Stimulated activated CD4-positive, alpha-beta T cell treated with anti-CD3 and anti-CD28 coated beads, TNF-alpha, amount 100 ng/mL, for 24 hours (primary cell): ENCODE results near the gene KCNAB1.

Experiments used
- DNase-seq, 3 experiments: peaks; one replicate each; pipeline ENCODE4 v3.0.0-alpha.2; 2020; ENCODE audit warnings: low read depth in 3 of 3

KCNAB1 gene

GRCh38 chr3:156368189-156368588 is 247.8 kb downstream of the KCNAB1 start:
- no peak for DNase-seq

DNA sequence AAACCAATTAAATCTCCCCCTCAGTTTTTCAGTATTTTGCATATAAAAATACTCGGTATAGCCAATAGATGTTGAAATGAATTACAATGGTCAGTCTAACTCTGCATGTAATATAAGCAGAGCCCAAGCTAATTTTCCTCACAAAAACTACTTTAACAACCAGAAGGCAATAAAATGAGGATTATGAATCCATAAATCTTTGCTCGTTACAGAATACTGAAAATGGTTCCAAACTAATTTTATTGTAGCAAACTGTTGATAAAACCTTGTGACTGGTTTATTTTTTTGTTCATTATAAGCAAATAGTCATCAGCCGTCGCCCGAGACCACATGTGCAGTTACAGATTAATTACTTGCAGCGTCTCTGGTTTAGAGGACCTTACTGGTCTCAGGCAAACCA is 251.3 kb downstream of the KCNAB1 start:
- DNase-seq: no peak

- DNase-seq: no peak
Measured at GRCh38 chr3:156373095-156373494, 252.7 kb downstream of the KCNAB1 start.

- DNase-seq: no peak
Measured at GRCh38 chr3:156373654-156374053, 253.3 kb downstream of the KCNAB1 start.

DNA sequence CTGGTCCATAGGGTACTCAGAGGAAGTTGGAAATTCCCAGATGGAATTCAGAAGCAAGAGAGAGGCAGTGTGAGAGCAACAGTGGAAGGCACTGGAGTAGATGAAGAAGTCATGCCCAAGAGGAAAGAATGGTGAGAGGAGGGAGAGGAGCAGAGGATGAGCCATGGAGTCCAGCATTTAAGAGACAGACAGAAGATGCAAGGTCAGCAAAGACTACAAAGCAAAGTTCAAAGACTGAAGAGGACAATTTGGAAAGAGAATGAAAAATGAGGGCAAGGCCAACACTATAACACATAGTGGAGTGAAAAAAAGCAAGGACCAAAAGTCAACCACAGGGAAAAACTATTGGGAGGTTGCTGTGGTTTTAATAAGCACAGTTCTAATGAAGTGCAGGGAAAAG is 255.8 kb downstream of the KCNAB1 start:
- DNase-seq: no peak

DNA sequence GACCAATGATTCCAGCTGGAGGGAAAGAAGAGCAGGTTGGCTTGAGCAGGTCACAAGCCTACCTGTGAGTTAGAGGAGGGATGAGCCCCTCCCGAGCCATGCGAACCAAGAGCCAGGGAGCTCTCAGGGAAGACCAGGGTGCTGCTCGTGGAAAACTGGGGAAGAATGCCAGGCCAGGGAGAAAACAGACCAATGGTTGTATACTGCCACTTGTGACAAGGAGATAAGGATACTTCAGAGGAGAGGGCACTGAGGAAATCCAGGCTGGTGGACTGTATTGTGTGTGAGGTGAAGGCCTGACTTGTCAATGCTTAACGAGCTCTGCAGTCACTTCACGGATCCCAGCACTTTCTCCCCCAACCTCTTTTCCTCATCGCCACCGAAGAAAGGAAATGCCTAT is 256.9 kb downstream of the KCNAB1 start:
- DNase-seq: no peak

- DNase-seq: no peak
Measured at GRCh38 chr3:156377718-156378117, 257.3 kb downstream of the KCNAB1 start.

GRCh38 chr3:156378871-156379270 is 258.5 kb downstream of the KCNAB1 start:
- DNase-seq: no peak

- DNase-seq: no peak
Measured at GRCh38 chr3:156379327-156379726, 258.9 kb downstream of the KCNAB1 start.

- DNase-seq: no peak
Measured at GRCh38 chr3:156381253-156381652, 260.9 kb downstream of the KCNAB1 start.

- no peak for DNase-seq
Measured at GRCh38 chr3:156382458-156383346, 262.3 kb downstream of the KCNAB1 start.

DNA sequence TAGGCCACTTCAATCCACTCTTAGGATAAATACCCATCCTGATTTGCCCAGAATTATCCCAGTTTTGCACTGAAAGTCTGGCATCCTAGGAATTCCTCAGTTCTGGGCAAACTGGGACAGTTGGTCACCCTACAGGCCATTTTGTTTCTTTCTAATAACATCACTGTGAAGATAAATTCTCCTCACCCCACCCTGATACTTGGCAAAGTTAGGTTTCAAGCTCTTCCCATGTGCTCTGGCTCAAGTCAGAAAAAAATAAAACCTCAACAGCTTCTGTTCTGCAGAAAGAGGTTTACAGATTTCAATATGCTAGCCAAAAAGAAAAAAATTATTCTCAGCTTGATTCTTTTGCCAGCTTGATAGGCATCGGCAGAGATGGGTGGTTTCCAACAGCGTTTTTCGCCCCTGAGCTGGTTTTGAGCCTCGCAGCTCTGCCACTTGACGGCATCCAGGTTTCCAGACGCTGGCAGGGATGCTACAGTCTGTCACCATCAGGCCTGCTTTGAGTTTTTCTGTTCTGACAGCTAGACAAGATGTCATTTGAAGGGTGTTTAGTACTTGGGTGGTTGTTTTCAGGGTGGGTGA is 263.2 kb downstream of the KCNAB1 start:
- no peak for DNase-seq

- no peak for DNase-seq
Measured at GRCh38 chr3:156388497-156389448, 268.4 kb downstream of the KCNAB1 start.

DNA sequence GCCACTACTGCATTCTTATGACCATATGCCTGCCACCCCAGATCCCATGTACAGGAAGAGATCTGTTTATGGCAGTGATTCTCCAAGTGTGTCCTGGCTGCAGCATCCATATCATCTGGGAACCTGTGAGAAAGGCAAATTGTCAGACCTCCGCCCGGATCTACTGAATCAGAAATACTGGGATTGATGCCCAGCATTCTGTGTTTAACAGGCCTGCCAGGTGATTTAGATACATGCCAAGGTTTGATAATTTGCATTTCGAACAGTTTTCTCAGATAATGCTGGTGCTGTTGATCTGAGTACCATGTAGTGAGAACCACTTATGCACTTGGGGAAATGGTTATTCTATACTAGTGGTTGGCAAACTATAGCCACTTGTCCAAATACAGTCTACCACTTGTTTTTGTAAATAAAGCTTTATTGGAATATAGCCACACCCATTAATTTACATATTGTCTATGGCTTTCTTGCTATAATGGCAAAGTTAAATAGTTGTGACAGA is 269.1 kb downstream of the KCNAB1 start:
- DNase-seq: no peak

DNA sequence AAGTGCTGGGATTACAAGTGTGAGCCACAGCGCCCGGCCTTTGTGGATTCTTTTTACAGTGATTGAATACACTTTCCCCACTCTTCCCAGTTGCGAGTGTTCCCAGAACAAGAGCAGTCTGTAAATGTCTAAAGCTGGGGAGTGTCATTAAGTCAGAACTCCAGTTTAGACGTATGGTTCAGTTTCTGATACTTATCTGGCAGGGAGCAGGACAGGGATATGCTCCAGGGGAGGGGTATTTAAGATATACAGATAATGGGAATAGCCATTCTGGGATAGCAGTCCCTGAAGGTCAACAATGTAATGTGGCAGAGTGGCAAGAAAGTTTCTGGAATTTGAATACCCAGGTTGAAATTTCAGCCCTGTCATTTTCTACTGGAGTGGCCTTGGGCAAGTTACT is 270.5 kb downstream of the KCNAB1 start:
- no peak for DNase-seq

GRCh38 chr3:156395961-156396710 is 275.8 kb downstream of the KCNAB1 start:
- no peak for DNase-seq

DNA sequence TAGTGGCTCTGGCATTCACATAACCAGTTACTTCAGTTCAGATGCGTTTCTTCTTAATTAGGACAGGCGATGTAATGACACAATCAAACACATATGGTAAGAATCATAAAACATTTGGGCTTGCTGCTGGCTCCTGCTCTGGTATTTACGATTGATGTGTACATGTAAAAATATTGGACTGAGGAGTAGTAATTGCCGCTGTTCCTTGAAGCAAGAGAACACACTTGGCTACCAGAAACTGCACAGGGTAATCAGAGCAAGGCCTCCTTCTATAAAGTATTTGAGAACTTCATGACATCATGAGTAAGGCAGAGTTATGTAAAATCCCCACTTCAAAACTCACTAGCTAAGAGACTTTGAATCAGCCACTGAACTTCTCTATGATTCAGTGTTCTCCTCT is 276.5 kb downstream of the KCNAB1 start:
- DNase-seq: no peak

DNA sequence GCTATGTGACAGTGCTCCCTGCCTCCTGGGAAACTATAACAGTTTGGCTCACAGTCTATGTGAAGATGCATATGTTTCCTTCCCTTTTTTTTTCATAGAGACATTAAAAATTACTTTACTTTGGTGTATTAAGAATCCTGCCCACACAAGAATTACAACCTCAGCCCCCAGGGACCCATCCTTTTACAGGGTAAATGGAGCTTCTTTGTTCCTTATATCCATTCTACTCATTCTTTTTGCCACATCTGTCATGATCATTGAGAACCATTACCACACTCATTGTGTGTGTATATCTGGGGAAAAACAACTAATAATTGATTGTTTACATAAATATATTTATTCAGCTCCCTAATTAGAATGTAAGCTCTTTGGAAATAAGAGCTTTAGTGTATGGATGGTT is 277.2 kb downstream of the KCNAB1 start:
- DNase-seq: no peak

DNA sequence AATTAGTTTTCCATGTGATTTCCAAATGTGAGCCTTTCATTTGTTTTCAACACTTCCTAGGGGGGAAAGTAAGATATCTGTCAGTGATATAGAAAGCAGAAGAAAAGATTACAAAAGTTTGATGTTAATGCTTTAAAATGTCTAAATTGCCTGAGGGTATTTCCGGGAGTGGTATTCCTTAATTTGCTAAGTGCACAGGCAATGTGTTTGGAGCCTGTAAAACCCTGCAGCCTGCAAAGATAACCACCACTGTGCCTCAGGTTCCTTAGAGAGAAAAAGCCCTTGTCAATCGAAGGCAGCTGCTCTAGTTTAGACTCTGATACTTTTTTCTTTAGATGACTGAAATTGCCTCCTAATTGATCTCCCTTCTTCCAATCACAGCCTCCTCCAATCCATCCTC is 279.7 kb downstream of the KCNAB1 start:
- no peak for DNase-seq

DNA sequence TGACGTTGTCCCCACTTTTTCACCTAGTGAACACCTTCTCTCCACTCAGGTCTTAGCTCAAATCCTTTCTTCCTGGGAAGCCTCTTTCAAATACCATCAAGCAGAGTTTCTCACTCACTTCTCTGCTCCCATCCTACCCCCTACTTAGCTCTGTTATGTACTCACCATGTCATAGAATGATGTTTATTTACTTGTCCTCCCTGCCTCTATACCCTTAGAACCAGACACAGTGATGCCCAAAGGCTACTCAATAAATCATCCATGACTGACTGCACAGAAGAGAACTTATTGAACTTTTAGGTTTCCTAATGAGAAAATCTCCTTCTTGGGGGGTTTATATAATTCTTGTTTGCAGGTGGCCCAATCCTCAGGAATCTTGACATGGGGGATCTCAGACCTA is 280.4 kb downstream of the KCNAB1 start:
- no peak for DNase-seq

DNA sequence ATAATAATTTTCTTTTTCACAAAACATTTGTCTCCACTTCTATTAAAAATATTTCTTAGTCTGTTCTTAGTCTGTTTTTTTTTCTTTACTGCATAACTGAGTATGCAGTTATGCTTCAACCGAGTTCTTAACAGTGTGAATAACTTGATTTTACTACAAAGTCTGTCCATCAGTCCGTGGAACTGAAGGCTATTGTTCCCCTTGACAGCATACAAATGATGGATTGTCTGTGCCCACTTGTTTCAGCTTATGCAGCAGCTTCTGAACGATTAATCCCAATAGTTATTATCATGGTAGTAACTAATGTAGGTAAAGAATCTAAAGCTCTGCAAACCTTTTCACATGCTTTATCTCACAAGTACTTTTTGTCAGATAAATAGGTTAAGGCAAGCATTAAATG is 283.8 kb downstream of the KCNAB1 start:
- DNase-seq: no peak
